Astrocyte (in vitro differentiated cells and primary cell): ENCODE measurements around the gene OR2L13. TPM values are rescaled to one million over a fixed set of nuclear protein-coding genes. Genes with fewer than 3 reads are reported as not detected.

Experiments used
- DNase-seq: peaks from one replicate; pipeline ENCODE4 v3.0.0-alpha.2; 2010; ENCODE audit warnings: low read depth
- FAIRE-seq: peaks from 2 replicates; lab custom pipeline; 2011; peaks lifted over from hg19 to GRCh38; lab: Jason Lieb, UNC
- H2AFZ ChIP-seq: 2 replicates; pipeline ENCODE4 v1.6.0; 2012; ENCODE audit warnings: low read depth, low read length, inconsistent platforms
- H3K27ac ChIP-seq: 2 replicates; pipeline ENCODE4 v1.5.1; 2011; ENCODE audit warnings: low read depth, low read length, inconsistent platforms
- H3K27me3 ChIP-seq: 2 replicates; pipeline ENCODE4 v1.6.0; 2011; ENCODE audit warnings: low read length, inconsistent platforms; ENCODE audit not compliant: insufficient read depth
- H3K36me3 ChIP-seq: 2 replicates; pipeline ENCODE4 v1.5.1; 2011; ENCODE audit warnings: low read length, inconsistent platforms; ENCODE audit not compliant: insufficient read depth
- H3K4me1 ChIP-seq: 2 replicates; pipeline ENCODE4 v1.5.1; 2011; ENCODE audit warnings: low read length, inconsistent platforms; ENCODE audit not compliant: insufficient read depth
- H3K4me2 ChIP-seq: 2 replicates; pipeline ENCODE4 v1.6.0; 2012; ENCODE audit warnings: low read length, inconsistent platforms
- H3K4me3 ChIP-seq: 2 replicates; pipeline ENCODE4 v1.5.1; 2011; ENCODE audit warnings: low read depth, mild to moderate bottlenecking, low read length, inconsistent platforms; ENCODE audit not compliant: insufficient read depth
- H3K79me2 ChIP-seq: 2 replicates; pipeline ENCODE4 v1.6.0; 2012; ENCODE audit warnings: mild to moderate bottlenecking, low read length, inconsistent platforms; ENCODE audit not compliant: insufficient read depth
- H3K9ac ChIP-seq: 2 replicates; pipeline ENCODE4 v1.6.0; 2012; ENCODE audit warnings: mild to moderate bottlenecking, low read length, inconsistent platforms
- H3K9me3 ChIP-seq: 2 replicates; pipeline ENCODE4 v1.5.1; 2012; ENCODE audit warnings: low read depth, mild to moderate bottlenecking, low read length, inconsistent platforms; ENCODE audit not compliant: insufficient read depth
- H4K20me1 ChIP-seq: 2 replicates; pipeline ENCODE4 v1.6.0; 2012; ENCODE audit warnings: low read length, inconsistent platforms; ENCODE audit not compliant: insufficient read depth
- H3K27ac Mint-ChIP-seq: one replicate; pipeline ENCODE4 v1.8.0; 2021; ENCODE audit warnings: mild to moderate bottlenecking, mixed read lengths; ENCODE audit not compliant: unreplicated experiment
- H3K27me3 Mint-ChIP-seq: one replicate; pipeline ENCODE4 v1.8.0; 2021; ENCODE audit warnings: low read depth, mixed read lengths; ENCODE audit not compliant: unreplicated experiment
- H3K36me3 Mint-ChIP-seq: one replicate; pipeline ENCODE4 v1.8.0; 2021; ENCODE audit warnings: low read depth, mixed read lengths; ENCODE audit not compliant: unreplicated experiment
- H3K4me1 Mint-ChIP-seq: one replicate; pipeline ENCODE4 v1.8.0; 2021; ENCODE audit warnings: low read depth, mixed read lengths; ENCODE audit not compliant: unreplicated experiment
- H3K4me3 Mint-ChIP-seq: one replicate; pipeline ENCODE4 v1.8.0; 2021; ENCODE audit warnings: mild to moderate bottlenecking, moderate library complexity, mixed read lengths; ENCODE audit not compliant: unreplicated experiment
- H3K9me3 Mint-ChIP-seq: one replicate; pipeline ENCODE4 v1.8.0; 2021; ENCODE audit warnings: mild to moderate bottlenecking, mixed read lengths; ENCODE audit not compliant: unreplicated experiment
- CTCF ChIP-seq: IDR thresholded peaks from 2 replicates; pipeline ENCODE4 v1.5.1; 2011; ENCODE audit warnings: low read depth, mild to moderate bottlenecking, inconsistent platforms, low read length, moderate library complexity; ENCODE audit not compliant: insufficient read depth
- EZH2 ChIP-seq: IDR thresholded peaks from 2 replicates; pipeline ENCODE4 v1.6.1; 2012; ENCODE audit warnings: mild to moderate bottlenecking, low read length, inconsistent platforms; ENCODE audit not compliant: insufficient read depth
- total RNA-seq: library from RNA; stranded (reverse); gene quantifications from 2 replicates; pipeline ENCODE4 v1.2.1, GENCODE V29; 2021

OR2L13 gene
- total RNA-seq, 1 donor from 2014 or later = not detected

GRCh38 chr1:248140846-248141245 lies 45.9 kb downstream of the OR2L13 start:
- Histone ChIP-seq H3K27me3 (no peaks in the 10 kb centered on the region), H3K4me1 (no peaks in the 10 kb centered on the region), H4K20me1 (no peaks in the 10 kb centered on the region), H3K79me2 (no peaks in the 10 kb centered on the region), H3K9me3 (no peaks in the 10 kb centered on the region), H3K36me3 (no peaks in the 10 kb centered on the region), H3K27ac (no peak overlapping the region), H2AFZ (no peak overlapping the region), H3K9ac (no peak overlapping the region), H3K4me3 (no peak overlapping the region), H3K4me2 (no peak overlapping the region)
- peaks cover 3% of the 10 kb centered on the region for H3K9me3 Mint-ChIP-seq
- no peaks in the 10 kb centered on the region for H3K4me1 Mint-ChIP-seq
- no peak for DNase-seq
- no peak overlapping the region for H3K27ac Mint-ChIP-seq
- FAIRE-seq = no peak
- TF ChIP-seq EZH2 (no peak), CTCF (no peak)
- no peaks in the 10 kb centered on the region for H3K36me3 Mint-ChIP-seq
- no peak overlapping the region for H3K4me3 Mint-ChIP-seq
- H3K27me3 Mint-ChIP-seq = no peaks in the 10 kb centered on the region

GRCh38 chr1:248143311-248143710 lies 48.3 kb downstream of the OR2L13 start:
- H3K4me2 ChIP-seq = no peak overlapping the region
- H3K27me3 Mint-ChIP-seq = no peaks in the 10 kb centered on the region
- DNase-seq (no peak), FAIRE-seq (no peak)
- no peaks in the 10 kb centered on the region for H3K4me1 ChIP-seq
- no peak overlapping the region for H3K27ac ChIP-seq
- H3K9ac ChIP-seq = no peak overlapping the region
- H3K4me1 Mint-ChIP-seq = no peaks in the 10 kb centered on the region
- no peak overlapping the region for H3K4me3 ChIP-seq
- H3K9me3 Mint-ChIP-seq = peaks cover 3% of the 10 kb centered on the region
- H4K20me1 ChIP-seq = no peaks in the 10 kb centered on the region
- H3K79me2 ChIP-seq = no peaks in the 10 kb centered on the region
- H3K4me3 Mint-ChIP-seq = no peak overlapping the region
- H2AFZ ChIP-seq = no peak overlapping the region
- TF ChIP-seq CTCF (no peak), EZH2 (no peak)
- H3K9me3 ChIP-seq = no peaks in the 10 kb centered on the region
- H3K36me3 Mint-ChIP-seq = no peaks in the 10 kb centered on the region
- no peaks in the 10 kb centered on the region for H3K27me3 ChIP-seq
- no peak overlapping the region for H3K27ac Mint-ChIP-seq
- H3K36me3 ChIP-seq = no peaks in the 10 kb centered on the region

GRCh38 chr1:248144513-248145198 lies 49.7 kb downstream of the OR2L13 start, which contains the start of gene OR2M5:
OR2M5 (plus strand) TSS chr1:248145148; CDS start chr1:248145148, 0 bp downstream.
- H3K4me3 Mint-ChIP-seq = no peak within 1 kb of the TSS
- Histone ChIP-seq H2AFZ (no peak within 1 kb of the TSS), H3K36me3 (no peaks in the 10 kb centered on the region), H3K4me3 (no peak within 1 kb of the TSS), H3K9me3 (peaks cover 2% of the 10 kb centered on the region), H3K79me2 (no peaks in the 10 kb centered on the region), H3K27me3 (no peaks in the 10 kb centered on the region), H3K4me2 (no peak within 1 kb of the TSS), H3K9ac (no peak within 1 kb of the TSS), H3K4me1 (no peaks in the 10 kb centered on the region), H3K27ac (no peak within 1 kb of the TSS), H4K20me1 (no peaks in the 10 kb centered on the region)
- peaks cover 3% of the 10 kb centered on the region for H3K9me3 Mint-ChIP-seq
- no peak within 1 kb of the TSS for H3K27ac Mint-ChIP-seq
- FAIRE-seq (no peak), DNase-seq (no peak)
- H3K27me3 Mint-ChIP-seq = no peaks in the 10 kb centered on the region
- H3K4me1 Mint-ChIP-seq = no peaks in the 10 kb centered on the region
- no peaks in the 10 kb centered on the region for H3K36me3 Mint-ChIP-seq
- TF ChIP-seq CTCF (no peak), EZH2 (no peak)
